ENCODE measurements around the gene INPP4B. TPM values are rescaled to one million over a fixed set of nuclear protein-coding genes. Genes with fewer than 3 reads are reported as not detected.
"Not testable (repeated sequence)": the region's sequence is repeated elsewhere in the genome, so short reads cannot be mapped to it uniquely, and the experiment has no call there.

The INPP4B gene
- total RNA-seq, 1 donor from 2014 or later: 21.5 TPM

GRCh38 chr4:142077048-142077447 lies 769.1 kb downstream of the INPP4B start:
- intact Hi-C loops (cut with DNase I): no loop called here
- no peak for ATAC-seq
- DNase-seq (ENCODE audit: low spot score): no peak

DNA sequence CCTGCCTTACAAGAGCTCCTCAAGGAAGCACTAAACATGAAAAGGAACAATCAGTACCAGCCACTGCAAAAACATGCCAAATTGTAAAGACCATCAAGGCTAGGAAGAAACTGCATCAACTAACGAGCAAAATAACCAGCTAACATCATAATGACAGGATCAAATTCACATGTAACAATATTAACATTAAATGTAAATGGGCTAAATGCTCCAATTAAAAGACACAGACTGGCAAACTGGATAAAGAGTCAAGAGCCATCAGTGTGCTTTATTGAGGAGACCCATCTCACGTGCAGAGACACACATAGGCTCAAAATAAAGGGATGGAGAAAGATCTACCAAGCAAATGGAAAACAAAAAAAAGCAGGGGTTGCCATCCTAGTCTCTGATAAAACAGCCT lies 777.8 kb downstream of the INPP4B start:
- intact Hi-C loops (cut with DNase I); DNase-seq (ENCODE audit: low spot score); ATAC-seq: not testable (repeated sequence)

DNA sequence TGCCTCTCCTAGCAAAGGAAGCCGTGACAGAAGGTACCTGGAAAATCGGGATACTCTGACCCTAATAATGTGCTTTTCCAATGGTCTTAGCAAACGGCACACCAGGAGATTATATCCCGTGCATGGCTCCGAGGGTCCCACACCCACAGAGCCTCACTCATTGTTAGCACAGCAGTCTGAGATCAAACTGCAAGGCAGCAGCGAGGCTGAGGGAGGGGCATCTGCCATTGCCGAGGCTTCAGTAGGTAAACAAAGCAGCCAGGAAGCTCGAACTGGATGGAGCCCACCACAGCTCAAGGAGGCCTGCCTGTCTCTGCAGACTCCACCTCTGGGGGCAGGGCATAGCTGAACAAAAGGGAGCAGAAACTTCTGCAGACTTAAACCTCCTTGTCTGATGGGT lies 779.5 kb downstream of the INPP4B start:
- intact Hi-C loops (cut with DNase I); ATAC-seq: not testable (repeated sequence)

DNA sequence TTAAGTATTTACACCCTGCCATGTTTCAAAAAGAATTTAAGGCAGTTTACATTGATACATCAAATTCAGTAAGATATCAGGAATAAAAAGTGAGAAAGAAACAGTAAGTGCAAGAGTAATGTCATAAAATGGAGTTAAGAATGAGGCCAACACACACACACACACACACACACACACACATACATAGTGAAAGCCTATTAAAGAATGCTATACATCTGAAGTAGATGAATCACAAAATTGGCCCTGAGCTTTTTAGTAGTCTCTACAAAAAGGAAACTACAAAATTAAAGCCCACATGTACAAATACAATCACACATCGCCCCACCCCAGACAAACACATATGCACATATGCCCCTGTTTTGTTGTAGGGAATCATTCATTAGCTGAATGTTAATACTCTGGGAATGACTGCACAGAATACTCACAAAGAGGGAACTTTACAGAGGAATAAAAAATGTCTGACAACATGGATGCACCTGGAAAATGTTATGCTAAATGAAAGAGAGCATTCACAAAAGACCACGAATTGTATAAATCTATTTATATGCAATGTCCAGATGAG lies 780.9 kb downstream of the INPP4B start:
- intact Hi-C loops (cut with DNase I): no loop called here
- DNase-seq (ENCODE audit: low spot score) (no peak), ATAC-seq (no peak)

More for the DNA sequence above, 779.5 kb downstream of the INPP4B start:
- not testable (repeated sequence) for DNase-seq (ENCODE audit: low spot score)

DNA sequence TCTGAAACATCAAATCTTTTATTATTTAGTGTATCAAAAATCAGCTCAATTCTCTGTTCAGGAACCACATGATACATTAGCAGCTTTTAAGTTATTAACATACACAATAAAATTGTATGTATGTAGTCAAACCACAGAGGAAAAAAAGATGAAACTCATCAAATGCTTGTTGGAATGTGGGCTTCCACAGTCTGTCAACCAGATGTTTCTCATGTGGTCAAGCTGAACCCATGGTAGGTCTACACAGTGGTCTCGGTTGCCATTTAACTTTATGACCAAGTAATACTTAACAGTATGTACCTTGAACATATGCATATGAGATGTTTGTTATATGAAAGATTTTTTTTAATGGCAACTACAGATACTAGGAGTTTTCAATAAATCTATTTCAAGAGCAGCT lies 781.9 kb downstream of the INPP4B start:
- no peak for DNase-seq (ENCODE audit: low spot score)
- intact Hi-C loops (cut with DNase I): no loop called here
- no peak for ATAC-seq

DNA sequence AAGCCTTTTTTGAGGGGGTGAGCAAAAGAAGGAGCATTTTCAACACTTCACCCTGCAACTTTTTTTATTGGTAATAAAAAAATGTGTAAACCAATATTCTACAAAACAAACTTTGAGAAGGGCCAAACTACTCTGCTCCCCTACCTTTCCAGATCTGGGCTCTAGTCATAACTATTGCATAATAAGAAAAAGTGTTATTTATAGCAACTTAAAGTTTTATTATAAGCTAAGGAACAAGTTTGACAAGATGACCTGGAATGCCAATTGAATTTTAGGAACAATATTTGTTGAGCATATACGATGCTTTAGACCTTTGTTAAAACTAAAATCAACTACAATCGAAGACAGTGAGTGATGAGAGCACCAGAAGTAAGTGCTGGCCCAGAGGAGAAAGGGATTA lies 800.1 kb downstream of the INPP4B start:
- ATAC-seq (no peak), DNase-seq (ENCODE audit: low spot score) (no peak)
- intact Hi-C loops (cut with DNase I): no loop called here

DNA sequence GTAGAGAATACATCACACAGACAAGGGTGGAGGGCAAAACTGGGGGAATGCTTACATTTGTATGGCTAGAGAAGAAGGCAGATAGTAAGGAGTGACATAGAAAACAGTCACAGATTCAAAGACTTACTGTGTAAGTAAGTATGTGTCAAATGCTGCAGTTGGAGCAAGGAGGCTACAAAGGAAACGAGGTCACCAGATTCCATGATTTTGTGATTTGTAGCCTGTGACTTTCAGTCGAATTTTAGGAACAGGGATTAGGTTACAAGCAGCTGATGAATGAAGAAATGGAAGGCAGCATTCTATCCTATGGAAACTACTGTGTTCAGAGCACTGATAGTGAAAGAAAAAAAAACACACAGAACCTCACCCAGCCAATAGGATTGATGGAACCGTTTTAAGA lies 801.8 kb downstream of the INPP4B start:
- DNase-seq (ENCODE audit: low spot score) (no peak), ATAC-seq (no peak)
- intact Hi-C loops (cut with DNase I): no loop called here

- DNase-seq (ENCODE audit: low spot score) (no peak), ATAC-seq (no peak)
- intact Hi-C loops (cut with DNase I): no loop called here
Measured at GRCh38 chr4:142043509-142043908, 802.6 kb downstream of the INPP4B start.

DNA sequence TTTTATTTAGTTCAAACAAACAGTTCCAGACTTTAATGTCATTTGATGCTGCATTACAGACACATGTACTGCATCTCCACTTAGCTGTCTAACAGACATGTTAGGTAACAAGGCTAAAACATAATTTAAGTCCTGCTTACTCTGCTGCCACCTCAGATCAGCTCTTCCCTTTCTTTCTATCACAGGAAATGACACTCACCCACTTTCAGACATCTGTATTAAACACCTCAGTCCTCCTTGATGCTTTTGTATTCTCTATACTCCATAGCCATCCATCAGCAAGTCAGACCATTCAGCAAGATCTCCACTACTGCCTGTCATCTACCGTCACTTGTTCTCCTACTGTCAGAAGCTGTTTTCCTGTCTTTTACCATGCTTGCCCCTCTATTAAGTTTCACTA lies 804.3 kb downstream of the INPP4B start:
- intact Hi-C loops (cut with DNase I): no loop called here
- ATAC-seq (no peak), DNase-seq (ENCODE audit: low spot score) (no peak)

DNA sequence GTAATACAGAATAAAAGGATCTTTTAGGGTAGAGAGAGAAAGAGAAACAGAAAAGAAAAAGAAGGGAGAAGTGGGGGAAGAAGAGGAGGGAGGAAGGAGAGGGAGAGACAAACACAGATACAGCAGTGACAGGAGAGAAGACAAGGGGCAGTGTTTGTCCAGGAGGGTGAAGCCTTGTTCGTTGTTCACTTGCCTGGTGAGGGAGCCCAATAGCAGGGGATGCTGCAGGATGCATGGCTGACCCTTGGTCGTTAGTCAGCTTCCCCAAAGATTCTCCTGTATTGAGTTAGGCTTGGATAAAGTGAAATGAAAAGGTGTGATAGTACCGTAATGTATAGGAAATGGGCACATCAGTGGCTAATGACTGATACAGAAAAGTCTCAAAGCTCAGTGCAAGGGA lies 806.1 kb downstream of the INPP4B start:
- intact Hi-C loops (cut with DNase I): no loop called here
- DNase-seq (ENCODE audit: low spot score) (no peak), ATAC-seq (no peak)

DNA sequence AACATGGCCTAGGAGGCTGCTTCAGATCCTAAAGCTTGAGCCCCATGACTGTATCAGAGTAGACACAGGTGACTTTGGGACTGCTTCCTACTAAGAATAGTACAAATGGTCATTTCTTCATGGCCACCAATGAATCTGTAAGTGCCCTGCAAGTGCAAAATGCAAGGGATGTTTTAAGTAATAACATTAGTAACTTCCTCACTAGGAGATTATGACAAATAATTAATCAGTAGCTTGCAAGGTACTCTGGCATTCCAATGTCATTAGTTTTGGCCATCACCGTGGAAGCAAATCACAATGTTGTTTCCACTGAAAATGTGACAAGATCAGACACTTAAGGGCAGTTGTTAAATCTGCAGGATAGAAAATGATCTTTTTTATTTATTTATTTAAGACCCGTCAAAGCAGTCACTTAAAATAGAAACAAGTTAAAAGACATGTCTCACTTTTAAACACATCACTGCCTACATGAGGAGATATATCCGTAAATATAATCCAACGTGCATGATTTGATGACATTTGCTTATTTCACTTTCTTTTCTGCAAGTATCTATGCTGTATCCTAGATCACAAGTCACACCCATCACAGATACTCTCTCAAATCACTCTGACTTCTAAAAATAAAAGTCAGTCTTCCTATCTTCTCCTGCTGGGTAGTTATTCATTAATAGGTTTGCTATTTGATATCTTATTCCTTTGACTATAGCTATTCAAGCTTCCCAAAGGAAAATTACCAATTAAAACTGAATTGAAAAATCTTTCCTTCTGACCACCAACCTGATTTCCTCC lies 809.1 kb downstream of the INPP4B start:
- ATAC-seq (no peak), DNase-seq (ENCODE audit: low spot score) (no peak)
- intact Hi-C loops (cut with DNase I): no loop called here

DNA sequence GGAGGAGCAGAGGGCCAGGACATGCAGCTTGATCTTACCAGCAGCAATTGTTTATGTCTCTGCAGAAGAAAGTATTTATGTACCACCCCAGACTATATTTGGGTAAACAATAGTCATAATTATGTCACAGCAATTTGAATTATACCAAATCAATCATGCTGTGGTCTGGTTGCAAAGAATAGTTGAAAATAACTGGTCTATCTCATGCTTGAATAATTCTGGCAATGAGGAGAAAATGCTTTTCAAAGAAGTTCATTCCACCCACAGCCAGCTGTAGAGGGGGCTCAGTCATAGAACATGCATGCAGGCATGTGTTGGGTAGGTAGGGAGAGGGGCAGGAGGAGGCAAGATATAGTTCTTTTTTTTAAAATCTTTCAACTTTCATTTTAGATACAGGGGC lies 810.5 kb downstream of the INPP4B start:
- ATAC-seq (no peak), DNase-seq (ENCODE audit: low spot score) (no peak)
- intact Hi-C loops (cut with DNase I): no loop called here

DNA sequence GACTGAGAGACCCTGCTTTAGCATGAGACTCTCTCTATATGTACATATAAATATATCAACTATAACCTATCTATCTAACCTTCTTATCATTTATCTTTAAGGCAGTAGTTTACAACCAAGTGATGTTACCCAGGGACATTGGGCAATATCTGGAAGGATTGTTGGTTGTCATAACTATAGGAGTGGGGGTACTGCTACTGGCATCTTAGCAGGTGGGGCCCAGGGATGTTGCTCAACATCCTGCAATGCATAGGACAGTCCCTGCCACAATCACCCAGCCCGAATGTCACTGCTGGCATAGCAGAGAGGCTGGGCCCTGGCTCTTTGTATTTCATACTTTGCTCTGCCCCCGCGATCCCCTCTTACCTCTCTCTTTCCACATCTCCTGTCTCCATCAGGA lies 812.0 kb downstream of the INPP4B start:
- intact Hi-C loops (cut with DNase I): no loop called here
- ATAC-seq: no peak
- DNase-seq (ENCODE audit: low spot score): no peak

- intact Hi-C loops (cut with DNase I): no loop called here
- ATAC-seq (no peak), DNase-seq (ENCODE audit: low spot score) (no peak)
Measured at GRCh38 chr4:142030010-142030409, 816.1 kb downstream of the INPP4B start.

- intact Hi-C loops (cut with DNase I): no loop called here
- ATAC-seq (no peak), DNase-seq (ENCODE audit: low spot score) (no peak)
Measured at GRCh38 chr4:142021761-142022160, 824.3 kb downstream of the INPP4B start.

DNA sequence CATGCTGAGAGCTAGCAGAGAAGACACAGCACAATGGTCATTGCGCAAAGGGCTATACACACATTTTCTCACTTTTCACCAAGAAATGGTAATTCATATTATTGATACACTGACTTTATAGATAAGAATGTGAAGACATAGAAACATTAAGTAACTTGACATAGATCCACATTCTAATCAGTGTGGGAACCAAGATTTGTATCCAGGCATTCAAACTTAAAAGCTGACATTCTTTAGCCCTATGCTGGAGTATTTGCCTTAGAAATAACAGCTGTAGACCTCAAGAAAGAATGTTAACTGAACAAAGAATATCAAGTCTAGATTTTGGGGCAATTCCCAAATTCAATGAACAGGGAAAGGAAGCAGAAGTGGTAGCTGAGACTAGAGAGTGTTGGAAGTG lies 824.9 kb downstream of the INPP4B start:
- intact Hi-C loops (cut with DNase I): no loop called here
- DNase-seq (ENCODE audit: low spot score) (no peak), ATAC-seq (no peak)

DNA sequence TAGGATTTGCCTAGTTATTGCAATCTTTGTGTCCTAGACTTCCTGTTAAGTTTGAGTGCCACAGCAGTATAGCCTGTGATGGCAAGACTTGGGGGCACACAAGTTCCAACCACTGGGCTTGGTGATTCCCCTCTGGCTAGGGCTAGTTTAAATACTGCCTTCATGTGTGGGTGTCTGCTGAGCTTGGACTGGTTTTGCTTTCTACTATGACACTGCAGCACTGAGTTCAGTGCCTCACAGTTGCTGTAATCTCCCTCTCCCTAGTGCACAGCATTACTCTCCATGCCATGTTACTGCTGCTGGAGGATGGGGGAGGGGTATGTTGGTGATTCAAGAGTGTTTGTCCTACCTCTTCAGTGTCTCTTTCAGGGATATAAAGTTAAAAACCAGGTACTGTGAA lies 830.1 kb downstream of the INPP4B start:
- ATAC-seq (no peak), DNase-seq (ENCODE audit: low spot score) (no peak)
- intact Hi-C loops (cut with DNase I): no loop called here

- intact Hi-C loops (cut with DNase I): no loop called here
- ATAC-seq (no peak), DNase-seq (ENCODE audit: low spot score) (no peak)
Measured at GRCh38 chr4:142009751-142010150, 836.4 kb downstream of the INPP4B start.

- no peak for DNase-seq (ENCODE audit: low spot score)
- intact Hi-C loops (cut with DNase I): no loop called here
- no peak for ATAC-seq
Measured at GRCh38 chr4:142005519-142005918, 840.6 kb downstream of the INPP4B start.

- intact Hi-C loops (cut with DNase I): no loop called here
- DNase-seq (ENCODE audit: low spot score) (no peak), ATAC-seq (no peak)
Measured at GRCh38 chr4:141999446-142000143, 846.5 kb downstream of the INPP4B start.
